AG04449 (cell line): ENCODE data around the gene TAF1B.

Experiments used
- CTCF ChIA-PET: fragments of 350-600 bp; formaldehyde crosslinking; extraction: SDS; loops from one replicate; lab custom pipeline; 2021; ENCODE audit warnings: antibody characterized with exemption; lab: Yijun Ruan, JAX
- POLR2A ChIA-PET: fragments of 400-600, 350-600 bp; formaldehyde crosslinking; extraction: SDS; loops from one replicate; lab custom pipeline; 2020; ENCODE audit warnings: antibody characterized with exemption, inconsistent platforms; lab: Yijun Ruan, JAX
- DNase-seq: peaks from one replicate; pipeline ENCODE4 v3.0.0-alpha.2; 2010; ENCODE audit warnings: low read depth, low spot score
- H3K4me3 ChIP-seq: 2 replicates; pipeline ENCODE4 v1.5.1; 2011; ENCODE audit warnings: low read depth, mild to moderate bottlenecking, control low read depth, low read length
- CTCF ChIP-seq: IDR thresholded peaks from one replicate; pipeline ENCODE4 v1.5.1; 2011; ENCODE audit warnings: mild to moderate bottlenecking, moderate library complexity, low read length, control low read depth, inconsistent platforms; ENCODE audit not compliant: insufficient read depth; ENCODE audit errors: missing control alignments

TAF1B gene

GRCh38 chr2:9811216-9811615 is 32.1 kb upstream of the TAF1B start:
- no peak for TF ChIP-seq CTCF
- POLR2A ChIA-PET = no interaction called here
- H3K4me3 ChIP-seq = no peak overlapping the region
- no peak for DNase-seq
- CTCF ChIA-PET = interaction anchor here (0.8 to 9.3 kb wide), 9 partner anchors 8 to 624 kb away, joined by 3 to 293 read pairs (median 38); partner anchors contain the start of genes KLF11 and TAF1B

GRCh38 chr2:9811679-9812511 is 31.4 kb upstream of the TAF1B start:
- CTCF ChIA-PET = interaction anchor here (0.8 to 9.3 kb wide), 15 partner anchors 9 to 623 kb away, joined by 3 to 293 read pairs (median 11); partner anchors contain the start of genes KLF11 and TAF1B
- no peak for TF ChIP-seq CTCF
- POLR2A ChIA-PET = no interaction called here
- H3K4me3 ChIP-seq = no peak overlapping the region
- no peak for DNase-seq

- POLR2A ChIA-PET = interaction anchor here (0.7 kb wide), 1 partner anchor 120 kb away, joined by 4 read pairs; no protein-coding TSS in a partner anchor
- TF ChIP-seq CTCF = no peak
- no peak for DNase-seq
- no peak overlapping the region for H3K4me3 ChIP-seq
- CTCF ChIA-PET = interaction anchor here (0.7 to 9.3 kb wide), 27 partner anchors 10 to 284 kb away, joined by 3 to 293 read pairs (median 10); partner anchors contain the start of genes KLF11 and TAF1B
These were observed 30.3 kb upstream of the TAF1B start for GRCh38 chr2:9812945-9813311.

- DNase-seq = no peak
- ChIA-PET CTCF (interaction anchor here (0.6 to 9.3 kb wide), 58 partner anchors 11 to 622 kb away, joined by 3 to 293 read pairs (median 6); partner anchors contain the start of genes KLF11, TAF1B and YWHAQ), POLR2A (interaction anchor here (0.7 to 1.9 kb wide), 2 partner anchors 30 to 121 kb away, joined by 4 to 5 read pairs; partner anchors contain the start of gene TAF1B)
- no peak overlapping the region for H3K4me3 ChIP-seq
- TF ChIP-seq CTCF = peak; percentile 97
These were observed 29.8 kb upstream of the TAF1B start for GRCh38 chr2:9813312-9814128.

GRCh38 chr2:9814129-9814868 is 29.0 kb upstream of the TAF1B start:
- H3K4me3 ChIP-seq = no peak overlapping the region
- no peak for TF ChIP-seq CTCF
- ChIA-PET POLR2A (interaction anchor here (1.9 kb wide), 1 partner anchor 29 kb away, joined by 5 read pairs; the partner anchor contains the start of gene TAF1B), CTCF (interaction anchor here (0.6 to 9.3 kb wide), 60 partner anchors 11 to 621 kb away, joined by 3 to 293 read pairs (median 6); partner anchors contain the start of genes KLF11, TAF1B and YWHAQ)
- no peak for DNase-seq
